Spinal cord (tissue), 10 donors: ENCODE results near the gene NPAS3. TPM values are rescaled to one million over a fixed set of nuclear protein-coding genes. Genes with fewer than 3 reads are reported as not detected.

Experiments used
- DNase-seq, 6 donors: peaks; one replicate each; pipeline versions ENCODE4 v3.0.0 to v3.0.0-alpha.2; 2013 to 2015; ENCODE audit warnings: low spot score in 6 of 6, low read depth in 4 of 6
- H3K27ac ChIP-seq: one replicate; pipeline ENCODE4 v1.5.1; 2013; ENCODE audit warnings: low read depth, low read length, control low read depth
- H3K27me3 ChIP-seq: one replicate; pipeline ENCODE4 v1.6.1; 2013; ENCODE audit warnings: low read length; ENCODE audit not compliant: control insufficient read depth, insufficient read depth
- H3K36me3 ChIP-seq: one replicate; pipeline ENCODE4 v1.6.1; 2013; ENCODE audit warnings: low read length; ENCODE audit not compliant: control insufficient read depth, insufficient read depth
- H3K4me1 ChIP-seq: one replicate; pipeline ENCODE4 v1.6.1; 2013; ENCODE audit warnings: low read length; ENCODE audit not compliant: control insufficient read depth, insufficient read depth
- H3K4me3 ChIP-seq: one replicate; pipeline ENCODE4 v1.5.1; 2013; ENCODE audit warnings: low read depth, low read length, control low read depth
- H3K9me3 ChIP-seq: one replicate; pipeline ENCODE4 v1.6.1; 2013; ENCODE audit warnings: low read length; ENCODE audit not compliant: control insufficient read depth, insufficient read depth
- WGBS: methylation state at CpG from one replicate; pipeline ENCODE4 v1.1.5; 2013; ENCODE audit warnings: missing lambda C conversion rate; ENCODE audit not compliant: insufficient coverage; 5-methylcytosine and 5-hydroxymethylcytosine counted together
- polyA plus RNA-seq, 2 donors: library from polyadenylated mRNA; unstranded; fragments of 120-200 nt; gene quantifications; one replicate each; pipeline ENCODE4 v1.2.1, GENCODE V29; 2013; ENCODE audit not compliant: insufficient read length in 2 of 2
- total RNA-seq, 2 donors: library from RNA; depleted of rRNA in 1 of 2; stranded (reverse); fragments of 120-200 nt in 1 of 2; fragments of >200 nt in 1 of 2; gene quantifications; one replicate each; pipeline versions ENCODE4 v1.2.3 to v1.2.4, GENCODE V29; 2013 to 2014
- donor health status: healthy.

Gene NPAS3
- total and polyA plus RNA-seq, 4 donors = 23.2 to 77.3 (median 50.8) TPM

- Histone ChIP-seq H3K4me3 (no peak overlapping the region), H3K27me3 (no peaks in the 10 kb centered on the region), H3K4me1 (peaks cover 5% of the 10 kb centered on the region), H3K36me3 (no peaks in the 10 kb centered on the region), H3K9me3 (no peaks in the 10 kb centered on the region), H3K27ac (no peak overlapping the region)
- 71% methylated on average over 2 of the region's 5 CpGs for WGBS
- peak in 1 of 6 donors; percentile 76 for DNase-seq
Measured at GRCh38 chr14:33504246-33505099, 565.8 kb downstream of the NPAS3 start.

- Histone ChIP-seq H3K4me1 (peaks cover 5% of the 10 kb centered on the region), H3K4me3 (no peak overlapping the region), H3K9me3 (no peaks in the 10 kb centered on the region), H3K36me3 (no peaks in the 10 kb centered on the region), H3K27me3 (no peaks in the 10 kb centered on the region), H3K27ac (no peak overlapping the region)
- 89% methylated on average over 2 of the region's 4 CpGs for WGBS
- no peak for DNase-seq
Measured at GRCh38 chr14:33505266-33505962, 566.7 kb downstream of the NPAS3 start.

GRCh38 chr14:33505963-33506329 is 567.3 kb downstream of the NPAS3 start:
- Histone ChIP-seq H3K4me1 (peaks cover 5% of the 10 kb centered on the region), H3K9me3 (no peaks in the 10 kb centered on the region), H3K4me3 (no peak overlapping the region), H3K36me3 (no peaks in the 10 kb centered on the region), H3K27ac (no peak overlapping the region), H3K27me3 (no peaks in the 10 kb centered on the region)
- DNase-seq = no peak
- WGBS = 95% methylated on average over 4 of the region's 6 CpGs

GRCh38 chr14:33508126-33509062 is 569.7 kb downstream of the NPAS3 start:
- H3K4me1 ChIP-seq = peaks cover 5% of the 10 kb centered on the region
- peak overlapping the region; percentile 6 for H3K27ac ChIP-seq
- H3K9me3 ChIP-seq = no peaks in the 10 kb centered on the region
- no peaks in the 10 kb centered on the region for H3K36me3 ChIP-seq
- peak in 1 of 6 donors; percentile 28 for DNase-seq
- WGBS = 73% methylated on average over 2 of the region's 9 CpGs
- no peaks in the 10 kb centered on the region for H3K27me3 ChIP-seq
- H3K4me3 ChIP-seq = no peak overlapping the region

GRCh38 chr14:33509454-33509853 is 570.8 kb downstream of the NPAS3 start:
- H3K36me3 ChIP-seq = no peaks in the 10 kb centered on the region
- peaks cover 5% of the 10 kb centered on the region for H3K4me1 ChIP-seq
- H3K27me3 ChIP-seq = no peaks in the 10 kb centered on the region
- H3K9me3 ChIP-seq = no peaks in the 10 kb centered on the region
- H3K27ac ChIP-seq = no peak overlapping the region
- DNase-seq = no peak
- H3K4me3 ChIP-seq = no peak overlapping the region
- 81% methylated on average over 2 of the region's 3 CpGs for WGBS

GRCh38 chr14:33510063-33510481 is 571.4 kb downstream of the NPAS3 start:
- no peaks in the 10 kb centered on the region for H3K9me3 ChIP-seq
- WGBS = 25% methylated on average over 3 of the region's 6 CpGs
- no peaks in the 10 kb centered on the region for H3K36me3 ChIP-seq
- peak in 1 of 6 donors; percentile 50 for DNase-seq
- no peak overlapping the region for H3K4me3 ChIP-seq
- peaks cover 5% of the 10 kb centered on the region for H3K4me1 ChIP-seq
- no peaks in the 10 kb centered on the region for H3K27me3 ChIP-seq
- H3K27ac ChIP-seq = no peak overlapping the region

GRCh38 chr14:33510991-33511390 is 572.3 kb downstream of the NPAS3 start:
- no peaks in the 10 kb centered on the region for H3K36me3 ChIP-seq
- no peaks in the 10 kb centered on the region for H3K9me3 ChIP-seq
- no peak overlapping the region for H3K27ac ChIP-seq
- peaks cover 5% of the 10 kb centered on the region for H3K4me1 ChIP-seq
- DNase-seq = no peak
- WGBS = no CpG with 5 or more reads among the region's 3 CpGs
- H3K27me3 ChIP-seq = no peaks in the 10 kb centered on the region
- no peak overlapping the region for H3K4me3 ChIP-seq

GRCh38 chr14:33511851-33512640 is 573.4 kb downstream of the NPAS3 start:
- no peak overlapping the region for H3K4me3 ChIP-seq
- H3K27ac ChIP-seq = peak overlapping the region; percentile 37
- H3K27me3 ChIP-seq = no peaks in the 10 kb centered on the region
- H3K4me1 ChIP-seq = peaks cover 5% of the 10 kb centered on the region
- no peaks in the 10 kb centered on the region for H3K36me3 ChIP-seq
- peak in 2 of 6 donors; percentile 42 to 55 for DNase-seq
- no peaks in the 10 kb centered on the region for H3K9me3 ChIP-seq
- WGBS = 39% methylated on average over 2 of the region's 4 CpGs

- H3K36me3 ChIP-seq = no peaks in the 10 kb centered on the region
- WGBS = 43% methylated on average over 4 of the region's 5 CpGs
- H3K27ac ChIP-seq = no peak overlapping the region
- no peaks in the 10 kb centered on the region for H3K27me3 ChIP-seq
- no peak overlapping the region for H3K4me3 ChIP-seq
- H3K4me1 ChIP-seq = no peaks in the 10 kb centered on the region
- no peaks in the 10 kb centered on the region for H3K9me3 ChIP-seq
- no peak for DNase-seq
Measured at GRCh38 chr14:33515441-33515840, 576.8 kb downstream of the NPAS3 start.
